HG03103 (cell line): ENCODE results near the gene CCNY.

Source experiments
- ATAC-seq: cut with Tn5 transposase; IDR thresholded peaks from one replicate; pipeline ENCODE4 v1.9.1; 2021; ENCODE audit warnings: low read depth; ENCODE audit not compliant: unreplicated experiment

The CCNY gene

GRCh38 chr10:35448687-35449662 is 112.7 kb downstream of the CCNY start:
- ATAC-seq, result no peak

- ATAC-seq, result no peak
Measured at GRCh38 chr10:35449944-35450343, 113.6 kb downstream of the CCNY start.

- ATAC-seq, result peak; percentile 97
Measured at GRCh38 chr10:35451151-35452016, 115.1 kb downstream of the CCNY start.

GRCh38 chr10:35452171-35452570 is 115.9 kb downstream of the CCNY start:
- ATAC-seq, result no peak

- ATAC-seq, result no peak
Measured at GRCh38 chr10:35452847-35453246, 116.5 kb downstream of the CCNY start.

- ATAC-seq, result no peak
Measured at GRCh38 chr10:35453855-35454532, 117.7 kb downstream of the CCNY start.

- no peak for ATAC-seq
Measured at GRCh38 chr10:35456153-35456720, 119.9 kb downstream of the CCNY start.

GRCh38 chr10:35456784-35457183 is 120.5 kb downstream of the CCNY start:
- ATAC-seq, result no peak

- no peak for ATAC-seq
Measured at GRCh38 chr10:35458500-35459448, 122.5 kb downstream of the CCNY start.

- ATAC-seq, result no peak
Measured at GRCh38 chr10:35459449-35459847, 123.1 kb downstream of the CCNY start.

GRCh38 chr10:35460852-35461460 is 124.6 kb downstream of the CCNY start:
- no peak for ATAC-seq

- ATAC-seq, result peak; percentile 82
Measured at GRCh38 chr10:35462491-35462934, 126.2 kb downstream of the CCNY start.

- no peak for ATAC-seq
Measured at GRCh38 chr10:35463105-35463867, 127.0 kb downstream of the CCNY start.

GRCh38 chr10:35463878-35464277 is 127.6 kb downstream of the CCNY start:
- no peak for ATAC-seq

- no peak for ATAC-seq
Measured at GRCh38 chr10:35464825-35465456, 128.6 kb downstream of the CCNY start.

GRCh38 chr10:35465673-35466072 is 129.4 kb downstream of the CCNY start:
- ATAC-seq, result no peak

- ATAC-seq, result no peak
Measured at GRCh38 chr10:35466170-35466569, 129.9 kb downstream of the CCNY start.

GRCh38 chr10:35466661-35467060 is 130.4 kb downstream of the CCNY start:
- ATAC-seq, result no peak
